K562 (cell line): ENCODE data around the gene TRIOBP. TPM values are rescaled to one million over a fixed set of nuclear protein-coding genes. Genes with fewer than 3 reads are reported as not detected.

Source experiments
- CREB1 ChIP-seq, 2 experiments: sonication (generic) in 1 of 2; formaldehyde crosslinking in 1 of 2; IDR thresholded peaks; 2 replicates each; pipeline versions ENCODE4 v1.6.1 to v1.8.0; 2012 to 2022; ENCODE audit warnings: inconsistent platforms in 1 of 2, mild to moderate bottlenecking in 1 of 2, missing genetic modification reagents in 1 of 2, moderate library complexity in 1 of 2
- CREB5 ChIP-seq: fragments of 250-450 bp; sonication (Bioruptor Pico); IDR thresholded peaks from 2 replicates; pipeline ENCODE4 v1.5.0; 2020; ENCODE audit warnings: mild to moderate bottlenecking
- GTF2A2 ChIP-seq: IDR thresholded peaks from 2 replicates; pipeline ENCODE4 v1.6.1; 2016; ENCODE audit warnings: mild to moderate bottlenecking, missing genetic modification characterization, missing compliant biosample characterization
- HCFC1 ChIP-seq: IDR thresholded peaks from 2 replicates; pipeline ENCODE4 v1.6.1; 2012; ENCODE audit warnings: low read depth, low read length, improper control_type of control experiment
- HLTF ChIP-seq: fragments of 450-650 bp; IDR thresholded peaks from 2 replicates; pipeline ENCODE4 v1.6.1; 2016
- KAT8 ChIP-seq: fragments of 450-650 bp; IDR thresholded peaks from 2 replicates; pipeline ENCODE4 v1.6.1; 2016; ENCODE audit warnings: low read depth, mild to moderate bottlenecking
- RBM15 ChIP-seq: fragments of 200-400 bp; formaldehyde crosslinking; IDR thresholded peaks from 2 replicates; pipeline ENCODE4 v1.6.1; 2018; ENCODE audit warnings: mild to moderate bottlenecking, low read length, moderate library complexity; ENCODE audit not compliant: insufficient read depth
- TAF7 ChIP-seq: fragments of 450-650 bp; IDR thresholded peaks from 2 replicates; pipeline ENCODE4 v1.6.1; 2016; ENCODE audit warnings: missing genetic modification characterization, missing compliant biosample characterization
- TCFL5 ChIP-seq: fragments of 250-450 bp; sonication (Bioruptor Pico); conservative IDR thresholded peaks from 2 replicates; pipeline ENCODE4 v1.6.1; 2021; ENCODE audit warnings: mild to moderate bottlenecking, moderate library complexity, matching md5 sums
- YBX1 ChIP-seq: fragments of 450-650 bp; IDR thresholded peaks from 2 replicates; pipeline ENCODE4 v1.7.1; 2016; ENCODE audit warnings: mild to moderate bottlenecking
- ZBTB33 ChIP-seq: sonication (generic); formaldehyde crosslinking; IDR thresholded peaks from 2 replicates; pipeline ENCODE4 v1.8.1; 2023; ENCODE audit warnings: mild to moderate bottlenecking, missing genetic modification reagents
- ZFP1 ChIP-seq: fragments of 450-650 bp; formaldehyde crosslinking; IDR thresholded peaks from 2 replicates; pipeline ENCODE4 v1.4.0; 2020; ENCODE audit warnings: mild to moderate bottlenecking, mixed read lengths
- ZFX ChIP-seq: sonication (generic); formaldehyde crosslinking; IDR thresholded peaks from 2 replicates; pipeline ENCODE4 v1.8.0; 2022; ENCODE audit warnings: mild to moderate bottlenecking, missing genetic modification reagents, moderate library complexity
- ZNF583 ChIP-seq: fragments of 250-450 bp; sonication (Bioruptor Pico); IDR thresholded peaks from 2 replicates; pipeline ENCODE4 v1.4.0; 2020
- ZNF592 ChIP-seq: fragments of 450-650 bp; IDR thresholded peaks from 2 replicates; pipeline ENCODE4 v1.6.1; 2017; ENCODE audit warnings: antibody characterized with exemption, mild to moderate bottlenecking
- ZNF609 ChIP-seq: sonication (generic); formaldehyde crosslinking; IDR thresholded peaks from 2 replicates; pipeline ENCODE4 v1.8.1; 2023; ENCODE audit warnings: missing genetic modification reagents, mild to moderate bottlenecking, borderline replicate concordance
- polyA plus RNA-seq, 8 experiments: library from polyadenylated mRNA; depleted of rRNA in 4 of 8; stranded (reverse) in 5 of 8; unstranded in 3 of 8; fragments of >200 nt; fragmentation: Nextera tagmentation in 2 of 8; fragmentation: Illumina TruSeq in 1 of 8; extraction: Ambion mirVana in 2 of 8; extraction: Trizol in 1 of 8; gene quantifications; 2 replicates each; pipeline versions ENCODE4 v1.2.1 to v1.2.3, GENCODE V29; 2011 to 2014; ENCODE audit warnings: inconsistent platforms in 1 of 8, missing spikeins in 1 of 8
- total RNA-seq, 7 experiments: library from RNA; depleted of rRNA in 6 of 7; stranded (reverse); fragments of >200 nt in 6 of 7; fragmentation: Illumina TruSeq in 2 of 7; extraction: Trizol in 2 of 7; gene quantifications; 2 replicates each; pipeline versions ENCODE4 v1.2.1 to v1.2.3, GENCODE V29; 2011 to 2021; ENCODE audit warnings: low replicate concordance in 1 of 7

TRIOBP gene
- total and polyA plus RNA-seq, 9 of the 15 experiments (the other 6 are each of a cell fraction or from before 2014, with no cell fraction given), result 0.24 to 13.8 (median 5.5) TPM

- TF ChIP-seq ZNF592 (peak; percentile 71), HCFC1 (no peak), YBX1 (no peak), CREB5 (CRISPR knock-in tag) (no peak), HLTF (no peak), KAT8 (no peak), ZFP1 (no peak), GTF2A2 (no peak), ZFX (CRISPR knock-in tag) (peak; percentile 80), TCFL5 (CRISPR knock-in tag) (no peak), ZBTB33 (CRISPR knock-in tag) (no peak), TAF7 (no peak), ZNF583 (CRISPR knock-in tag) (no peak), ZNF609 (no peak), RBM15 (no peak), CREB1 (IDR thresholded peaks at IDR 0.05) (no peak), CREB1 (CRISPR knock-in tag; IDR thresholded peaks at IDR 0.05) (no peak)
These were observed 35.1 kb downstream of the TRIOBP start (continued) for GRCh38 chr22:37731804-37732471.
